Natural killer cell (primary cell): ENCODE measurements around the gene PDZRN4. TPM values are rescaled to one million over a fixed set of nuclear protein-coding genes. Genes with fewer than 3 reads are reported as not detected.

Source experiments
- ATAC-seq, 3 donors: fragments of 150-1000 bp in 2 of 3; fragments of 200-7000 bp in 1 of 3; cut with Tn5 transposase; 1 replicate in 1 of 3; 2 replicates in 2 of 3; pipeline ENCODE4 v1.10.0; 2021; ENCODE audit warnings: mild to moderate bottlenecking in 2 of 3, moderate library complexity in 2 of 3
- DNase-seq, 2 donors: peaks; one replicate each; pipeline versions ENCODE4 v3.0.0 to v3.0.0-alpha.2; 2013 to 2021; ENCODE audit warnings: mixed read lengths in 1 of 2
- H3K27ac ChIP-seq: one replicate; pipeline ENCODE4 v1.5.1; 2013; ENCODE audit warnings: mild to moderate bottlenecking, low read length
- H3K27me3 ChIP-seq: one replicate; pipeline ENCODE4 v1.6.1; 2013; ENCODE audit warnings: low read length; ENCODE audit not compliant: control insufficient read depth, insufficient read depth
- H3K36me3 ChIP-seq: one replicate; pipeline ENCODE4 v1.6.1; 2013; ENCODE audit warnings: low read length; ENCODE audit not compliant: control insufficient read depth, insufficient read depth
- H3K4me1 ChIP-seq: one replicate; pipeline ENCODE4 v1.6.1; 2013; ENCODE audit warnings: low read length; ENCODE audit not compliant: control insufficient read depth, insufficient read depth
- H3K4me3 ChIP-seq: one replicate; pipeline ENCODE4 v1.5.1; 2013; ENCODE audit warnings: low read length
- H3K9me3 ChIP-seq: one replicate; pipeline ENCODE4 v1.6.1; 2013; ENCODE audit warnings: low read length; ENCODE audit not compliant: control insufficient read depth, insufficient read depth
- H3K27ac Mint-ChIP-seq, 2 donors: one replicate each; pipeline ENCODE4 v1.8.0; 2022; ENCODE audit warnings: mild to moderate bottlenecking in 2 of 2, mixed read lengths in 2 of 2, moderate library complexity in 1 of 2
- H3K27me3 Mint-ChIP-seq, 2 donors: one replicate each; pipeline ENCODE4 v1.8.0; 2022; ENCODE audit warnings: low read depth in 2 of 2, mixed read lengths in 2 of 2
- H3K36me3 Mint-ChIP-seq: one replicate; pipeline ENCODE4 v1.8.0; 2022; ENCODE audit warnings: mixed read lengths
- H3K4me1 Mint-ChIP-seq, 2 donors: one replicate each; pipeline ENCODE4 v1.8.0; 2022; ENCODE audit warnings: mixed read lengths in 2 of 2
- H3K4me3 Mint-ChIP-seq: one replicate; pipeline ENCODE4 v1.8.0; 2022; ENCODE audit warnings: mild to moderate bottlenecking, moderate library complexity, mixed read lengths
- H3K9me3 Mint-ChIP-seq, 2 donors: one replicate each; pipeline ENCODE4 v1.8.0; 2022; ENCODE audit warnings: mixed read lengths in 2 of 2
- WGBS: methylation state at CpG from one replicate; pipeline ENCODE4 v1.1.7; 2013; ENCODE audit warnings: missing lambda C conversion rate; ENCODE audit not compliant: insufficient coverage; 5-methylcytosine and 5-hydroxymethylcytosine counted together
- intact Hi-C: fragments of 100-400 bp; cut with micrococcal nuclease; formaldehyde crosslinking; loops from one replicate; pipeline ENCODE4 v1.14.2; 2022
- total RNA-seq, 4 donors: library from RNA; stranded (reverse); fragments of 120-200 nt in 1 of 4; gene quantifications; one replicate each; pipeline versions ENCODE4 v1.2.3 to v1.2.4, GENCODE V29; 2013 to 2022
- TF ChIP-seq, protein P1 (sequence below): fragments of 200-600 bp; IDR thresholded peaks from one replicate; pipeline ENCODE4 v1.8.0; 2022; ENCODE audit warnings: antibody characterized with exemption

PDZRN4 gene
- total RNA-seq, 3 donors from 2014 or later (not counting 1 experiment from before 2014, with no cell fraction given) = not detected

DNA sequence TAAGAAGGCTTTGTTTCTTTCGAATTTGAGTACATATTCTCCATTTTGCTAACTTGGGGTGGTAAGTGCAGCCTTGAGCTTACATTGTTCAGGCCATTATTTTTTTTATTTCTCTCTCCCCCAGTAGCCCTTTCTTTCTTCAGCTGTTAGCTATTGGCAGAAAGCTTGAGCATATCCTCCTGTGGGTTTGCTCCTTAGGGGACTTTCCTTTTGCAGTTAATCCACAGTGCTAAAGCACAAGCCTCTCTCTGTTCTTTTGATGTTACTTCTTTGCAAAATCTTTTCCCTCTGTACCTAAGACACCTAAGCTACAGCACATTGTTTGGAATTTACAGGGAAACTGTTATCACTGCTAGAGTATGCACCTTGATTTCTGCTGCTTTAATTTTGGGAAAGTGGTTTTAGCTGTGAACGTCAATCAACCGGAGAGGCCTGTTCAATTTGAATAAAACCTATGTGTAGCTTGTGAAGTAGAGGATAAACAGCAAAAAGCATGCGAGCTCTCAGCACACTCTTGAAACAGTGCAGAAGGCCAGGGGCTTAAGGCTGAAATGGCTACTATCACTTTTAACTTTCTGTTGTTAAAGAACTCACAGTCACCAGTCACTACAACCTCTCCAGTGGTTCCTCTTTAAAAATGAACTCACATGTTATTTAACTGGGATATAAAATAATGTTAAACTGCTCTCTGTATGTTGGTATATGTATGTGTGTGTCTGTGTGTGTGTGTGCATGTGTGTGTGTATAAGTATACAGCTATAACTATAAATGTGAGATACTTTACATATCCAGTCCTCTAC lies 139.2 kb downstream of the PDZRN4 start:
- TF ChIP-seq, protein P1, sequence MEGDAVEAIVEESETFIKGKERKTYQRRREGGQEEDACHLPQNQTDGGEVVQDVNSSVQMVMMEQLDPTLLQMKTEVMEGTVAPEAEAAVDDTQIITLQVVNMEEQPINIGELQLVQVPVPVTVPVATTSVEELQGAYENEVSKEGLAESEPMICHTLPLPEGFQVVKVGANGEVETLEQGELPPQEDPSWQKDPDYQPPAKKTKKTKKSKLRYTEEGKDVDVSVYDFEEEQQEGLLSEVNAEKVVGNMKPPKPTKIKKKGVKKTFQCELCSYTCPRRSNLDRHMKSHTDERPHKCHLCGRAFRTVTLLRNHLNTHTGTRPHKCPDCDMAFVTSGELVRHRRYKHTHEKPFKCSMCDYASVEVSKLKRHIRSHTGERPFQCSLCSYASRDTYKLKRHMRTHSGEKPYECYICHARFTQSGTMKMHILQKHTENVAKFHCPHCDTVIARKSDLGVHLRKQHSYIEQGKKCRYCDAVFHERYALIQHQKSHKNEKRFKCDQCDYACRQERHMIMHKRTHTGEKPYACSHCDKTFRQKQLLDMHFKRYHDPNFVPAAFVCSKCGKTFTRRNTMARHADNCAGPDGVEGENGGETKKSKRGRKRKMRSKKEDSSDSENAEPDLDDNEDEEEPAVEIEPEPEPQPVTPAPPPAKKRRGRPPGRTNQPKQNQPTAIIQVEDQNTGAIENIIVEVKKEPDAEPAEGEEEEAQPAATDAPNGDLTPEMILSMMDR = no peak
- no peaks in the 10 kb centered on the region for H3K9me3 ChIP-seq
- Mint-ChIP-seq H3K27ac (no peak overlapping the region), H3K27me3 (no peaks in the 10 kb centered on the region), H3K9me3 (peaks cover 3 to 4% of the 10 kb centered on the region in 2 donors), H3K4me1 (no peaks in the 10 kb centered on the region), H3K4me3 (no peak overlapping the region), H3K36me3 (no peaks in the 10 kb centered on the region)
- H3K4me3 ChIP-seq = no peak overlapping the region
- DNase-seq = no peak
- no peaks in the 10 kb centered on the region for H3K4me1 ChIP-seq
- H3K36me3 ChIP-seq = no peaks in the 10 kb centered on the region
- no peak for ATAC-seq
- no peak overlapping the region for H3K27ac ChIP-seq
- H3K27me3 ChIP-seq = no peaks in the 10 kb centered on the region
- 27% methylated on average over 4 of the region's 4 CpGs for WGBS
- intact Hi-C loops = no loop called here

DNA sequence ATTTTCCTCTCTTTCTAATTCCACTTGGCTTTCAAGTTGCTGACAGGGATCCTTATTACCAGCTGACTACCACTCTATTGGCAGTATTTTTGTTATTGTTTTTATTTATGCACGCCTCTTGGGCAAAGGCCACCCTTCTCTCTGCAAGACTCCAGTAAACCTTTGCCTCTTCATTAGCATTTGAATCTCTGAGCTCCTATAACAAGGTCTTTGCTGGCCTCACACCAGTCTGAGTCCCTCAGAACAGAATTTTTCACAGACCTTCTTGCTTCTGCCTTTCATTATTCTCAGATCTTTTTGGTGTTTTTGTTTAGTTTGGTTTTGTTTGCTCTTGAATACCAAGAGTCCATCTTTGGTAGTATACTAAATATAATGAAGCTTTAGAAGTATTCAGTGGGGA lies 145.9 kb downstream of the PDZRN4 start:
- ATAC-seq = no peak
- TF ChIP-seq, protein P1 = no peak
- 83% methylated on average over 1 of the region's 1 CpG for WGBS
- Mint-ChIP-seq H3K27me3 (no peaks in the 10 kb centered on the region), H3K36me3 (no peaks in the 10 kb centered on the region), H3K9me3 (peaks cover 9 to 10% of the 10 kb centered on the region in 2 donors), H3K4me1 (no peaks in the 10 kb centered on the region), H3K27ac (no peak overlapping the region), H3K4me3 (no peak overlapping the region)
- Histone ChIP-seq H3K27ac (no peak overlapping the region), H3K36me3 (no peaks in the 10 kb centered on the region), H3K27me3 (no peaks in the 10 kb centered on the region), H3K4me1 (no peaks in the 10 kb centered on the region), H3K4me3 (no peak overlapping the region), H3K9me3 (no peaks in the 10 kb centered on the region)
- DNase-seq = no peak
- intact Hi-C loops = no loop called here

DNA sequence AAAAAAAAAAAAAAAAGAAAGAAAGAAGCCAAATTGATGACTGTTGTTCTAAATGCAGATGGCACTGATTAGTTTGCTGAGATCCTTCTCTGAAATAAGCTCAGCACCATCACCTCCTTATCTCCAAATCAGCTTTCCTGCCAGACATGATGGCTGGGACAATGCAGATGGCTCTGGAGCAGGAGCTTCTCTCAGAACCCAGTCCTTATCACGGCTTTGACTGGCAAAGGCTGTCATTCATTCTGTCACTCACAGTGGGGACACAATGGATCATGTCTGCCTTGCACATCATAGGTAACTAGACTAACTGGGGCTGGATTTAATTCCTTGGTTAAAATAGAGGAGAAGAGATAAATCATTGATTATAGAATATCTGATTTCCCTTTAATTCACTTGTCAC lies 146.3 kb downstream of the PDZRN4 start:
- TF ChIP-seq, protein P1 = no peak
- H3K4me3 ChIP-seq = no peak overlapping the region
- H3K27me3 Mint-ChIP-seq = no peaks in the 10 kb centered on the region
- DNase-seq = no peak
- 82% methylated on average over 1 of the region's 1 CpG for WGBS
- H3K4me1 ChIP-seq = no peaks in the 10 kb centered on the region
- intact Hi-C loops = no loop called here
- peaks cover 9 to 10% of the 10 kb centered on the region in 2 donors for H3K9me3 Mint-ChIP-seq
- H3K27ac ChIP-seq = no peak overlapping the region
- H3K27me3 ChIP-seq = no peaks in the 10 kb centered on the region
- H3K36me3 Mint-ChIP-seq = no peaks in the 10 kb centered on the region
- no peaks in the 10 kb centered on the region for H3K36me3 ChIP-seq
- H3K27ac Mint-ChIP-seq = no peak overlapping the region
- H3K4me3 Mint-ChIP-seq = no peak overlapping the region
- H3K4me1 Mint-ChIP-seq = no peaks in the 10 kb centered on the region
- no peaks in the 10 kb centered on the region for H3K9me3 ChIP-seq
- no peak for ATAC-seq
